ENCODE measurements around the gene SH3YL1.
A peak's percentile ranks its signal among the peaks of the same experiment; 100 is the strongest.
"Not testable (repeated sequence)": the region's sequence is repeated elsewhere in the genome, so short reads cannot be mapped to it uniquely, and the experiment has no call there.

Gene SH3YL1

DNA sequence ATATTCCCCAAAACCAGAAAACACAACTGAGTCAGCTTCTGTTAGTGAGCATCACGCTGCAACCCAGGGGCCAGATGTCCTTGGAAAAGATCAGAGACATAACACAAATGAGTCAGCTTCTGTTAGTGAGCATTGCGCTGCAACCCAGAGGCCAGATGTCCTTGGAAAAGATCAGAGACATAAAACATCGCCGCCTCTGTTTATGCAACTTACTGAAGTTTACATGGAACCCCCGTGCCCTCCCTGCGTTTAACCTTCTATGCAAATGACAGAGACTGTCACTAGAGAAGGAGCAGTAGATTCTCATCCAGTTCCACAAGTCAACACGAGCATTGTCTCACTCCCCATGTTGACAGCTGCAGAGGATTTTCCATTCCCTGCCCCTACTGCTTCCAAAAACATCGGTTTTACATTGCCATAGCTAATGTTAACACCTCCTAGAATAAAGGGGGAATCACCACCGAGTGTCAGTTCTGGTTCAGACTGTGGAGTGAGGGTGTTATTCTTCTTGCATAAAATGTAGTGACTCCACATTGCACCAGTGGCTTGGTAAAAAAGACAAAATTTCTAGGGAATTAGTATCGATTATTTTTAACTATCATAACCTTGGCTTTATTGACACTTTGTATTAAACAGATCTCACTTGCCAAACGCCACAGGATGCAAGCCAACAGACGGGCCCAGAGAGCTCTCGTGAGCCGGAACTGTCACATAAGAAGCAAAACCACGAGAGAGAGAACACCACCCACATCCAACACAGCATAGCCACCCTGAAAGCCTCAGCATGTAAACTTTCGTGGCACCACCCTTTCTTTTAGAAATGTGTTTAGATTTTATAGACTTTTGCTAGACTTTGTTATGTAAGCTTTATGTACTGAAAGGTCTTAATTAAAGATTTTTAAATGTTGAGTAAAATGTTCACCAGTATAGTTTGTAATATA lies 87.7 kb downstream of the SH3YL1 start:
- peak; percentile 38 to 40 for DNase-seq

DNA sequence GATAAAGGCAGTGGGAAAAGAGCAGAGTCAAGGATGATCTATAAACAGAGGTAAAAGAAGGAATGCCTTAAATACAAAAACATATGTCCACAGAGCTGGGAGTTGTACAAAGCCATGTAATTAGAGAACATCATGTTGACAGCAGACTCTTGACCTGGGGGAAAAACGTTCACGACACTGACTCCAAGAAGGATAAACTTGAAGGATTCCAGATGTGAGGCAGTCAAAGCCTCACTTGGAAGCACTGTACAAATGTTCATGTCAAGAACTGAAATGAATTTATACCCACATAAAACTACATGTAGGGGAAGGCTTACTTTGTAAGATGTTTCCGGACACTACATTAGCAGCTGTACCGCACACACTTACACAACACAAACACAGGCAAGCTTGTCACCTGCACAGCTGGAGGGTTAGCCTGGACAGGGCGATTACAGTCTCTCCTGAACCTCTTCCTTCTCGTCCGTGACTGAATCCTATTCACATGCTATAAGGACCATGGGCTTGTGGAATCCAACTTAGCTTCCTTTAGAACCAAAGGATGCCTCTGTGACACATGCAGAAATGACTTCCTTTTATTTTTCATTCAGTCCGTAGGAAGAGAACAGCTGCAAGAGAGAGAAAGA lies 88.6 kb downstream of the SH3YL1 start:
- DNase-seq = no peak

DNA sequence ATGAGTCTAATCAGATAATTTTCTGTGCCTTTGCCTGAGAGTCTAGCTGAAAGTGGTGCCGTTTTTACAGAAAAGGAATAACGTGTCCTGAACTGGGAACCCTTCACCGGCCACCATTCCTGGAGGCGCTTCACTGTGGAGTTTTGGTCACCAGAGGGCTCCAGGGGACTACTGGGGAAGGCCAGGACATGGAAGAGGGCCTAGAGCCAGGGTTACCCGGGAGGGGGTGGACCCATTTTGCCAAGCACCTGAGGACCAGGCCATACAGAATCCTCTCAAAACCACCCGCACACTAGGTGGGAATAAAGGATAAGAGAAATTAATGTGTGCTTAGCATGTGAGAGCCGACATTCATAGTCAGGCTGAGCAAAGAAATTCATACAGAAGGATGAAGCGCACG lies 91.7 kb downstream of the SH3YL1 start:
- DNase-seq = not testable (repeated sequence)

DNA sequence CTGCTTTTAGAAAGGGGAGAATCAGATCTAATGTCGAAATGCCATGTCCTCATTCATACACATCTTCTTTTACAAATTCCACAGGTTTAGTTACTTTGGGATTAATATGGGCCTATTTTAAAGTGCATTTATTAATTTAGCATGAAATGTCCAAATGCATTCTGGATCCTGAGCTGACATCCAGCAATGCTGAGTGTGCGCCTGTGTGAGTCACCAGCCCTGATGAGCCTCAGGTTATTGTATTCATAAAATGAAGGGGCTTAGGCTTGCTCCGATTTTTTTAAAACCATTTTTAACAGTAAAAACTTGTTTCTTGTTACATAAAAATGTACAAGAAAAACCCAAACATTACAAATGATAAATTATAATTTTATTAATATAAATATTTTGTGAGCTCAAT lies 94.1 kb downstream of the SH3YL1 start:
- DNase-seq = no peak
